ENCODE measurements around the gene BTN2A1. TPM values are rescaled to one million over a fixed set of nuclear protein-coding genes. Genes with fewer than 3 reads are reported as not detected.

The BTN2A1 gene
- total and polyA plus RNA-seq, 9 of the 15 experiments (the other 6 are each of a cell fraction or from before 2014, with no cell fraction given) = 6.7 to 22.1 (median 16.4) TPM

DNA sequence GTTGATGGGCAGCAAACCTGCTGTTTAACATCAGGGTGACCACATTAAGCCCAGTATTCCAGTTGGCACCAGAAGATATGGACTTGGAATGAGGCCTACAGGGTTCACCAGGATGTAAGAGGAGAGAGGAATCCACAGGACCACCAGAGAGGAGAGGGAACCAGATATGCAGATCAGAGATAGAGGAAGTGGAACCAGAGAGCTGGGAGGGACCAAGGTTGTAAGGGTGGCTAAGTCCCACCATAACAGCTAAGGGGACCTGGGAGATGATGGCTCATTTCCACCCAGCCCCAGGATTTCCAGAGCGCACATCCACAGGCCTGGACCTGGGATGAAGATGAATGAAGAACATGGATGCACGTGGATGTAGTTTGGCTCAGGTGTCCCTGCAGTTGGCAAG is 11.1 kb downstream of the BTN2A1 start:
- ATAC-seq (peak; percentile 4; the same call in 1 of the 3 replicates), DNase-seq (ENCODE audit: extremely low read depth in 1 of 4, low spot score in 3 of 4) (no peak), FAIRE-seq (no peak)
- Histone ChIP-seq H2AFZ (ENCODE audit: low read depth, low read length) (no peak overlapping the region), H3K79me2 (ENCODE audit: control insufficient read depth, insufficient read depth, low read length) (no peaks in the 10 kb centered on the region), H4K20me1 (replicated peaks; ENCODE audit: control insufficient read depth, insufficient read depth, low read length) (no peaks in the 10 kb centered on the region), H3K9me1 (ENCODE audit: control insufficient read depth, insufficient read depth, low read length) (peaks cover 5% of the 10 kb centered on the region), H3K9ac (ENCODE audit: insufficient read depth in 1 of 2, low read depth in 2 of 2, low read length in 2 of 2) (no peak overlapping the region), H3K4me2 (ENCODE audit: insufficient read depth, low read length) (no peak overlapping the region), H3K36me3 (ENCODE audit: control insufficient read depth, insufficient read depth, low read length) (peaks cover 51% of the 10 kb centered on the region), H3K27me3 (ENCODE audit: control insufficient read depth in 2 of 2, insufficient read depth in 2 of 2, low read length in 2 of 2) (no peaks in the 10 kb centered on the region), H3K4me1 (replicated peaks in 1 of 2; ENCODE audit: control insufficient read depth in 2 of 2, insufficient read depth in 2 of 2, low read length in 2 of 2) (no peaks in the 10 kb centered on the region), H3K4me3 (no peak overlapping the region), H3K27ac (ENCODE audit: extremely low read depth, low read depth, low read length) (no peak overlapping the region), H3K9me3 (replicated peaks; ENCODE audit: control insufficient read depth, insufficient read depth, low read depth, low read length) (0 out of 2 replicates have a peak, but pooled peaks cover 6% of the 10 kb centered on the region)
- intact Hi-C loops (cut with micrococcal nuclease) (no loop called here), in situ Hi-C loops (cut with MboI) (no loop called here)
- TF ChIP-seq CBX2 (IDR thresholded peaks at IDR 0.05; ENCODE audit: insufficient read depth, low read length, poor library complexity, severe bottlenecking) (no peak), SPI1 (IDR thresholded peaks at IDR 0.05; ENCODE audit: borderline replicate concordance, low read depth, low read length) (peak; percentile 54; the same call in 1 of the 2 replicates), ZNF174 (CRISPR knock-in tag; IDR thresholded peaks at IDR 0.05) (no peak), SUPT5H (IDR thresholded peaks at IDR 0.05) (0 out of 2 replicates have a peak, but pooled peaks have one; percentile 31), PTBP1 (IDR thresholded peaks at IDR 0.05; ENCODE audit: low read depth, low read length) (no peak), POLR2B (IDR thresholded peaks at IDR 0.05; ENCODE audit: low read depth, partially characterized antibody) (peak; percentile 19), ARNT (IDR thresholded peaks at IDR 0.05) (no peak)
- ChIA-PET POLR2A (interaction anchor here (0.9 kb wide), 1 partner anchor 35 kb away, joined by 4 read pairs; no protein-coding TSS in a partner anchor), CTCF (ENCODE audit: low intra/inter-chr PET ratio) (no interaction called here)
- no TSS peak for BruUV-seq (replicated peaks)
- 91% methylated on average over 2 of the region's 2 CpGs for whole genome bisulfite sequencing (ENCODE audit: insufficient coverage, low coverage, missing lambda C conversion rate)

DNA sequence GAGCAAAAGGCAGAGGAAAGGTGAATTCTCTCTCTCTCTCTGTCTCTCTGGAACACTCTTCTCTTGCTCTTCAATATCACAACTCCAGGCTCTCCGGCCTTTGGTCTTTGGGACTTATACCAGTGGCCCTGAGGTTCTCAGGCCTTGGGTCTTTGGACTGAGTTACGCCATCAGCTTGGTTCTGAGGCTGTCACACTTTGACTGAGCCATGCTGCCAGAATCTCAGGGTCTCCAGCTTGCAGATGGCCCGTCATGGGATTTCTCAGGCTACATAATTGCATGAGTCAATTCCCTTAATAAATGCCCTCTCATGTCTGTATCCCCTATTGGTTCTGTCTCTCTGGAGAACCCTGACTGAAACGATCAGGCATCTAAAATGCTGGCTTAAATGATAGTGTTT is 12.9 kb downstream of the BTN2A1 start:
- intact Hi-C loops (cut with micrococcal nuclease) = no loop called here
- no peaks in the 10 kb centered on the region for H4K20me1 ChIP-seq (replicated peaks; ENCODE audit: control insufficient read depth, insufficient read depth, low read length)
- no peak for DNase-seq (ENCODE audit: extremely low read depth in 1 of 4, low spot score in 3 of 4)
- no peaks in the 10 kb centered on the region for H3K79me2 ChIP-seq (ENCODE audit: control insufficient read depth, insufficient read depth, low read length)
- no peak for ATAC-seq
- ChIA-PET POLR2A (interaction anchor here (0.6 to 1.3 kb wide), 2 partner anchors 9 to 14 kb away, joined by 3 read pairs; no protein-coding TSS in a partner anchor), CTCF (ENCODE audit: low intra/inter-chr PET ratio) (no interaction called here)
- FAIRE-seq = no peak
- peaks cover 2% of the 10 kb centered on the region for H3K9me1 ChIP-seq (ENCODE audit: control insufficient read depth, insufficient read depth, low read length)
- WGBS (ENCODE audit: insufficient coverage, low coverage, missing lambda C conversion rate) = 77% methylated on average over 4 of the region's 4 CpGs
- in situ Hi-C loops (cut with MboI) = no loop called here
- no peak overlapping the region for H3K4me3 ChIP-seq
- peaks cover 11 to 14% of the 10 kb centered on the region in 2 experiments for H3K4me1 ChIP-seq (replicated peaks in 1 of 2; ENCODE audit: control insufficient read depth in 2 of 2, insufficient read depth in 2 of 2, low read length in 2 of 2)
- 0 out of 2 replicates have a peak, but pooled peaks cover 6% of the 10 kb centered on the region for H3K9me3 ChIP-seq (replicated peaks; ENCODE audit: control insufficient read depth, insufficient read depth, low read depth, low read length)
- no TSS peak for BruUV-seq (replicated peaks)
- H2AFZ ChIP-seq (ENCODE audit: low read depth, low read length) = no peak overlapping the region
- peaks cover 33% of the 10 kb centered on the region for H3K36me3 ChIP-seq (ENCODE audit: control insufficient read depth, insufficient read depth, low read length)
- no peaks in the 10 kb centered on the region for H3K27me3 ChIP-seq (ENCODE audit: control insufficient read depth in 2 of 2, insufficient read depth in 2 of 2, low read length in 2 of 2)
- no peak overlapping the region for H3K9ac ChIP-seq (ENCODE audit: insufficient read depth in 1 of 2, low read depth in 2 of 2, low read length in 2 of 2)
- no peak overlapping the region for H3K4me2 ChIP-seq (ENCODE audit: insufficient read depth, low read length)
- no peak overlapping the region for H3K27ac ChIP-seq (ENCODE audit: extremely low read depth, low read depth, low read length)
- TF ChIP-seq, protein P1, sequence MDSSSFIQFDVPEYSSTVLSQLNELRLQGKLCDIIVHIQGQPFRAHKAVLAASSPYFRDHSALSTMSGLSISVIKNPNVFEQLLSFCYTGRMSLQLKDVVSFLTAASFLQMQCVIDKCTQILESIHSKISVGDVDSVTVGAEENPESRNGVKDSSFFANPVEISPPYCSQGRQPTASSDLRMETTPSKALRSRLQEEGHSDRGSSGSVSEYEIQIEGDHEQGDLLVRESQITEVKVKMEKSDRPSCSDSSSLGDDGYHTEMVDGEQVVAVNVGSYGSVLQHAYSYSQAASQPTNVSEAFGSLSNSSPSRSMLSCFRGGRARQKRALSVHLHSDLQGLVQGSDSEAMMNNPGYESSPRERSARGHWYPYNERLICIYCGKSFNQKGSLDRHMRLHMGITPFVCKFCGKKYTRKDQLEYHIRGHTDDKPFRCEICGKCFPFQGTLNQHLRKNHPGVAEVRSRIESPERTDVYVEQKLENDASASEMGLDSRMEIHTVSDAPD (CRISPR knock-in tag; IDR thresholded peaks at IDR 0.05) = no peak
- no peak for TF ChIP-seq MEF2A (IDR thresholded peaks at IDR 0.05; ENCODE audit: control insufficient read depth, low read depth, low read length)
